ENCODE measurements around the gene MCC. TPM values are rescaled to one million over a fixed set of nuclear protein-coding genes. Genes with fewer than 3 reads are reported as not detected.

Gene MCC
- total RNA-seq, 1 donor from 2014 or later: 2.5 TPM

GRCh38 chr5:113233606-113234005 is 254.6 kb downstream of the MCC start:
- DNase-seq (ENCODE audit: low spot score): no peak
- H3K9me3 ChIP-seq (ENCODE audit: low read depth): no peaks in the 10 kb centered on the region
- Mint-ChIP-seq H3K4me3 (no peak overlapping the region), H3K36me3 (no peaks in the 10 kb centered on the region), H3K9me3 (no peaks in the 10 kb centered on the region), H3K4me1 (peaks cover 21% of the 10 kb centered on the region), H3K27ac (peak overlapping the region; percentile 26), H3K27me3 (ENCODE audit: insufficient read depth, low read depth) (peaks cover 3% of the 10 kb centered on the region)
- H3K4me1 ChIP-seq: peaks cover 6% of the 10 kb centered on the region
- no peak overlapping the region for H2AFZ ChIP-seq (replicated peaks)
- H3K4me3 ChIP-seq: no peak overlapping the region
- no peaks in the 10 kb centered on the region for H3K79me2 ChIP-seq (ENCODE audit: low read depth)
- H3K4me2 ChIP-seq: no peak overlapping the region
- H3F3A ChIP-seq (ENCODE audit: low read depth): no peaks in the 10 kb centered on the region
- no peaks in the 10 kb centered on the region for H3K27me3 ChIP-seq
- no peak overlapping the region for H3K27ac ChIP-seq
- H4K20me1 ChIP-seq (ENCODE audit: low read depth): no peaks in the 10 kb centered on the region
- no peaks in the 10 kb centered on the region for H3K36me3 ChIP-seq
- TF ChIP-seq EZH2phosphoT487 (IDR thresholded peaks at IDR 0.05) (no peak), CTCF (IDR thresholded peaks at IDR 0.05) (no peak), EZH2 (IDR thresholded peaks at IDR 0.05) (no peak)
- no peak overlapping the region for H3K9ac ChIP-seq

- H3K27ac Mint-ChIP-seq: no peak overlapping the region
Observed at GRCh38 chr5:113232667-113233066, 255.6 kb downstream of the MCC start.

GRCh38 chr5:113232221-113232620 is 256.0 kb downstream of the MCC start:
- no peaks in the 10 kb centered on the region for H3K36me3 ChIP-seq
- H3K4me1 ChIP-seq: peaks cover 6% of the 10 kb centered on the region
- no peak overlapping the region for H3K9ac ChIP-seq
- H3K36me3 Mint-ChIP-seq: no peaks in the 10 kb centered on the region
- no peak overlapping the region for H3K4me2 ChIP-seq
- H3K27me3 Mint-ChIP-seq (ENCODE audit: insufficient read depth, low read depth): peaks cover 3% of the 10 kb centered on the region
- no peaks in the 10 kb centered on the region for H4K20me1 ChIP-seq (ENCODE audit: low read depth)
- H3K27me3 ChIP-seq: no peaks in the 10 kb centered on the region
- H2AFZ ChIP-seq (replicated peaks): no peak overlapping the region
- no peak overlapping the region for H3K27ac ChIP-seq
- no peaks in the 10 kb centered on the region for H3K9me3 ChIP-seq (ENCODE audit: low read depth)
- H3K27ac Mint-ChIP-seq: no peak overlapping the region
- no peaks in the 10 kb centered on the region for H3K79me2 ChIP-seq (ENCODE audit: low read depth)
- peaks cover 9% of the 10 kb centered on the region for H3K4me1 Mint-ChIP-seq
- no peak for DNase-seq (ENCODE audit: low spot score)
- no peak for TF ChIP-seq CTCF (IDR thresholded peaks at IDR 0.05)
- TF ChIP-seq EZH2 (IDR thresholded peaks at IDR 0.05): no peak
- TF ChIP-seq EZH2phosphoT487 (IDR thresholded peaks at IDR 0.05): no peak
- no peaks in the 10 kb centered on the region for H3F3A ChIP-seq (ENCODE audit: low read depth)
- no peak overlapping the region for H3K4me3 Mint-ChIP-seq
- no peak overlapping the region for H3K4me3 ChIP-seq
- H3K9me3 Mint-ChIP-seq: no peaks in the 10 kb centered on the region

More at GRCh38 chr5:113232667-113233066, 255.6 kb downstream of the MCC start:
- no peaks in the 10 kb centered on the region for H3F3A ChIP-seq (ENCODE audit: low read depth)
- Mint-ChIP-seq H3K27me3 (ENCODE audit: insufficient read depth, low read depth) (peaks cover 3% of the 10 kb centered on the region), H3K36me3 (no peaks in the 10 kb centered on the region), H3K9me3 (no peaks in the 10 kb centered on the region), H3K4me1 (peaks cover 13% of the 10 kb centered on the region), H3K4me3 (no peak overlapping the region)
- no peak overlapping the region for H3K4me3 ChIP-seq
- no peaks in the 10 kb centered on the region for H3K79me2 ChIP-seq (ENCODE audit: low read depth)
- H3K27ac ChIP-seq: no peak overlapping the region
- no peak overlapping the region for H3K9ac ChIP-seq
- no peaks in the 10 kb centered on the region for H3K36me3 ChIP-seq
- no peak overlapping the region for H3K4me2 ChIP-seq
- TF ChIP-seq EZH2 (IDR thresholded peaks at IDR 0.05): no peak
- DNase-seq (ENCODE audit: low spot score): no peak
- H3K9me3 ChIP-seq (ENCODE audit: low read depth): no peaks in the 10 kb centered on the region
- no peaks in the 10 kb centered on the region for H3K27me3 ChIP-seq
- H4K20me1 ChIP-seq (ENCODE audit: low read depth): no peaks in the 10 kb centered on the region
- peaks cover 6% of the 10 kb centered on the region for H3K4me1 ChIP-seq
- no peak overlapping the region for H2AFZ ChIP-seq (replicated peaks)

GRCh38 chr5:113231653-113232000 is 256.6 kb downstream of the MCC start:
- peaks cover 8% of the 10 kb centered on the region for H3K4me1 Mint-ChIP-seq
- no peak overlapping the region for H3K27ac Mint-ChIP-seq
- no peak for DNase-seq (ENCODE audit: low spot score)
- H3K4me3 ChIP-seq: no peak overlapping the region
- no peak for TF ChIP-seq EZH2phosphoT487 (IDR thresholded peaks at IDR 0.05)
- TF ChIP-seq EZH2 (IDR thresholded peaks at IDR 0.05): no peak
- TF ChIP-seq CTCF (IDR thresholded peaks at IDR 0.05): no peak
- no peak overlapping the region for H3K4me2 ChIP-seq
- H3K27ac ChIP-seq: no peak overlapping the region
- H2AFZ ChIP-seq (replicated peaks): no peak overlapping the region
- no peaks in the 10 kb centered on the region for H3F3A ChIP-seq (ENCODE audit: low read depth)
- no peaks in the 10 kb centered on the region for H4K20me1 ChIP-seq (ENCODE audit: low read depth)
- H3K27me3 ChIP-seq: no peaks in the 10 kb centered on the region
- peaks cover 6% of the 10 kb centered on the region for H3K4me1 ChIP-seq
- H3K36me3 Mint-ChIP-seq: no peaks in the 10 kb centered on the region
- no peak overlapping the region for H3K4me3 Mint-ChIP-seq
- no peak overlapping the region for H3K9ac ChIP-seq
- H3K79me2 ChIP-seq (ENCODE audit: low read depth): no peaks in the 10 kb centered on the region
- no peaks in the 10 kb centered on the region for H3K9me3 ChIP-seq (ENCODE audit: low read depth)
- no peaks in the 10 kb centered on the region for H3K36me3 ChIP-seq
- no peaks in the 10 kb centered on the region for H3K9me3 Mint-ChIP-seq
- H3K27me3 Mint-ChIP-seq (ENCODE audit: insufficient read depth, low read depth): peaks cover 3% of the 10 kb centered on the region
